Suprapubic skin (tissue), 4 donors: Measurements from ENCODE around the gene FAM78B. TPM values are rescaled to one million over a fixed set of nuclear protein-coding genes. Genes with fewer than 3 reads are reported as not detected.

Experiments used
- DNase-seq, 2 donors: peaks; one replicate each; pipeline ENCODE4 v3.0.0-alpha.2; 2019; ENCODE audit warnings: low spot score in 2 of 2
- H3K27ac ChIP-seq: fragments of 200-600 bp; sonication (generic); one replicate; pipeline ENCODE4 v1.5.1; 2019
- H3K27me3 ChIP-seq: fragments of 200-600 bp; sonication (generic); one replicate; pipeline ENCODE4 v1.5.1; 2019
- H3K36me3 ChIP-seq: fragments of 200-600 bp; sonication (generic); one replicate; pipeline ENCODE4 v1.5.1; 2019
- H3K4me1 ChIP-seq: fragments of 200-600 bp; sonication (generic); one replicate; pipeline ENCODE4 v1.5.1; 2019
- H3K4me3 ChIP-seq: fragments of 200-600 bp; sonication (generic); one replicate; pipeline ENCODE4 v1.5.1; 2019; ENCODE audit warnings: mild to moderate bottlenecking
- H3K9me3 ChIP-seq: fragments of 200-600 bp; sonication (generic); one replicate; pipeline ENCODE4 v1.5.1; 2019
- EP300 ChIP-seq: sonication (generic); formaldehyde crosslinking; IDR thresholded peaks from one replicate; pipeline ENCODE4 v1.6.1; 2017; ENCODE audit warnings: antibody characterized with exemption
- POLR2A ChIP-seq, 2 donors: fragments of 450-650 bp; IDR thresholded peaks; one replicate each; pipeline ENCODE4 v1.6.1; 2017; ENCODE audit warnings: antibody characterized with exemption in 2 of 2, mild to moderate bottlenecking in 2 of 2, moderate library complexity in 2 of 2
- POLR2AphosphoS5 ChIP-seq, 3 donors: sonication (generic); formaldehyde crosslinking; IDR thresholded peaks; one replicate each; pipeline ENCODE4 v1.6.1; 2017; ENCODE audit warnings: antibody characterized with exemption in 3 of 3
- WGBS: methylation state at CpG from one replicate; pipeline ENCODE4 v1.1.5; 2018; 5-methylcytosine and 5-hydroxymethylcytosine counted together
- total RNA-seq, 4 donors: library from RNA; depleted of rRNA; stranded (reverse); fragments of >200 nt; gene quantifications; one replicate each; pipeline ENCODE4 v1.1.0, GENCODE V29; 2016
- TF ChIP-seq, protein P1 (sequence below), 2 donors: fragments of 200-600 bp in 1 of 2; fragments of 450-650 bp in 1 of 2; sonication (generic) in 1 of 2; IDR thresholded peaks; one replicate each; pipeline ENCODE4 v1.5.1; 2016 to 2019; ENCODE audit warnings: antibody characterized with exemption in 2 of 2, mild to moderate bottlenecking in 1 of 2, moderate library complexity in 1 of 2

Gene FAM78B
- total RNA-seq, 4 donors from 2014 or later: 0.72 to 1.9 (median 1.3) TPM

DNA sequence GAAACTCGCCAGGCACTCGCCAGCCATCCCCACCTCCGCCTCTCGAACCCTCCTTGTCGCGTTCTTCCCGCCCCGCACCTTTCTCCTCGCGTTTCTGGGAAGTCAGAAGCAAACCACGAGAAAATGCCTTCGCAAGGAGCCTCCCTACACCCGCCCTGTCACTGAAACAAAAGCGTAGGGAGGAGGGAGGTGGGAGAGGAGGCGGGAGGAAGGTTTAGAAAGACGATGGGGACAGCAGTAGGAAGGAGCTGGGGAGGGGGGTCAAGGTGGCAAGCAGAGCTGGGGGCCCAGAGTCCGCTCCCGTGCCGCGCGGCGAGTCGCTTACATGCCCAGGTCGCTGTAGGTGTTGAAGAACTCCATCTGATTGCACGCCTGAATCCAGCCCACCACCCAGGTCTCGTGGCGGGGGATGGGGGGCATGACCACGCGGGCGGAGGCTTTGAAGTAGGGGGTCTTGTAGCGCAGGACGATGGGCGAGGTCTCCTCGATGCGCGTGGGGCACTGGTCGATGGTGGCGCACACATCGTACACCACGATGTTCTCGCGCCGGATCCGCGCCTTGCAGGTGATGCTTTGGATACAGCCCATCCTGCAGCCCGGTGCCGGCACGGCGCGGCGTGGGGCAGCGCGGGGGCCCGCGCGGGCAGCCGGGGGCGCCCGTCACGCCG lies 1.0 kb downstream of the FAM78B start:
- Histone ChIP-seq H3K4me1 (peaks cover 34% of the 10 kb centered on the region), H3K36me3 (no peaks in the 10 kb centered on the region), H3K9me3 (no peaks in the 10 kb centered on the region), H3K4me3 (peak overlapping the region; percentile 85), H3K27me3 (peaks cover 5% of the 10 kb centered on the region), H3K27ac (no peak overlapping the region)
- DNase-seq: no peak
- no peak for TF ChIP-seq EP300
- no peak for TF ChIP-seq POLR2AphosphoS5 (IDR thresholded peaks at IDR 0.05)
- no peak for TF ChIP-seq POLR2A (IDR thresholded peaks at IDR 0.05)
- TF ChIP-seq, protein P1, sequence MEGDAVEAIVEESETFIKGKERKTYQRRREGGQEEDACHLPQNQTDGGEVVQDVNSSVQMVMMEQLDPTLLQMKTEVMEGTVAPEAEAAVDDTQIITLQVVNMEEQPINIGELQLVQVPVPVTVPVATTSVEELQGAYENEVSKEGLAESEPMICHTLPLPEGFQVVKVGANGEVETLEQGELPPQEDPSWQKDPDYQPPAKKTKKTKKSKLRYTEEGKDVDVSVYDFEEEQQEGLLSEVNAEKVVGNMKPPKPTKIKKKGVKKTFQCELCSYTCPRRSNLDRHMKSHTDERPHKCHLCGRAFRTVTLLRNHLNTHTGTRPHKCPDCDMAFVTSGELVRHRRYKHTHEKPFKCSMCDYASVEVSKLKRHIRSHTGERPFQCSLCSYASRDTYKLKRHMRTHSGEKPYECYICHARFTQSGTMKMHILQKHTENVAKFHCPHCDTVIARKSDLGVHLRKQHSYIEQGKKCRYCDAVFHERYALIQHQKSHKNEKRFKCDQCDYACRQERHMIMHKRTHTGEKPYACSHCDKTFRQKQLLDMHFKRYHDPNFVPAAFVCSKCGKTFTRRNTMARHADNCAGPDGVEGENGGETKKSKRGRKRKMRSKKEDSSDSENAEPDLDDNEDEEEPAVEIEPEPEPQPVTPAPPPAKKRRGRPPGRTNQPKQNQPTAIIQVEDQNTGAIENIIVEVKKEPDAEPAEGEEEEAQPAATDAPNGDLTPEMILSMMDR (IDR thresholded peaks at IDR 0.05): no peak
- WGBS: under 1% methylated on average over 35 of the region's 61 CpGs

DNA sequence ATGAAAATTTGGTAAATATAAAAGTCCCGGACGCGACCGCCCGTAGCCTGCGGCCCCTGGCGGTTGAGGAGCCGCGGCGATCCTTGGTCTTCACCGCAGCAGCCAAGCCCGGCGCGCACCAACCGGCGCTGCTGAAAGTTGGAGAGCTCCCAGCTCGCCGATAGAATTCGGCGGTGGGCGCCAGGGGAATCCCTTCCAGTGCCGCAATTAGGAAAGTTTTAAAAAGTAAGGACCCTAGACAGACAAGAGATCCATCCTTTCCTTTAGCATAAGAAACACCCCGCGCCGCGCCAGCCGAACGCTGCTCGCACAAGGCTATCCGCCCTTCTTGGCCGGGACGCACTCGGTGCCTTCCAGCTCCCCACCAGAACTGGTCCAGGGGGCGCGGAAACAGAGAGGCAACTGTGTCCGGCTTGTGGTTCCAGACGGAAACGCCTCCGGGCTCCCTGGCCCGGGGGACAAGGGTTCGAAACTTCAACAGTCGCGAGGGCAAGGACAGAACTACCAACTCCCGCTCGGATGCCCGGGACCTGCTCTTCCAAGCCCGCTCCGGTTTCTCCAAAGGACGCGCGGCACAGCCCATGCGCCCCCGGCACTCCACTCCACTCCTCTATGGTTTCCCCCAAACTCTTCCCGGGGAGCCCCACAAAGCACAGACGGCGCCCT lies 1.7 kb downstream of the FAM78B start:
- peak in 1 of 2 donors; percentile 66 for DNase-seq
- under 1% methylated on average over 40 of the region's 56 CpGs for WGBS
- Histone ChIP-seq H3K4me1 (peaks cover 34% of the 10 kb centered on the region), H3K36me3 (no peaks in the 10 kb centered on the region), H3K27ac (no peak overlapping the region), H3K27me3 (peaks cover 5% of the 10 kb centered on the region), H3K4me3 (peak overlapping the region; percentile 85), H3K9me3 (no peaks in the 10 kb centered on the region)
- TF ChIP-seq POLR2AphosphoS5 (IDR thresholded peaks at IDR 0.05): no peak
- TF ChIP-seq EP300: no peak
- TF ChIP-seq POLR2A (IDR thresholded peaks at IDR 0.05): no peak
- TF ChIP-seq, protein P1 (IDR thresholded peaks at IDR 0.05): peak in 1 of 2 donors; percentile 48

DNA sequence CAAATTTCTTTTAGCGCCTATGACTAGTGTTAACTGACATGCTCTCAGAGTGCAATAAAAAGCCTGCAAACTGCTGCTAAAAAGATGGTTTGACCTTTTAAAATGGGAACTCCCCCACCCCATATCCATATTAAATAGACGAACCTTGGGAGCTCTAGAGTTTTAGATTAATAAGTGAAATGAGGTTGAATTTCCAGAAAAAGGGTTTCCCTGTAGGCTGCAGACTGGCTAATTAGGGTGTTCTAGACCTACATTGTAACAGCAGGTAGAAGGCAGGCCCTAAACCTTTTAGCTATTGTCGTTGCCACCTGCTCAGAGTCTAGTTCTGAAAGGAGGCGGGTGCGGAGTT lies 2.2 kb downstream of the FAM78B start:
- WGBS: 22% methylated on average over 5 of the region's 5 CpGs
- peak overlapping the region; percentile 85 for H3K4me3 ChIP-seq
- no peaks in the 10 kb centered on the region for H3K9me3 ChIP-seq
- peaks cover 34% of the 10 kb centered on the region for H3K4me1 ChIP-seq
- no peaks in the 10 kb centered on the region for H3K36me3 ChIP-seq
- no peak for DNase-seq
- H3K27ac ChIP-seq: no peak overlapping the region
- H3K27me3 ChIP-seq: peaks cover 5% of the 10 kb centered on the region
- TF ChIP-seq, protein P1 (IDR thresholded peaks at IDR 0.05): no peak
- TF ChIP-seq POLR2A (IDR thresholded peaks at IDR 0.05) (no peak), EP300 (no peak), POLR2AphosphoS5 (IDR thresholded peaks at IDR 0.05) (no peak)

DNA sequence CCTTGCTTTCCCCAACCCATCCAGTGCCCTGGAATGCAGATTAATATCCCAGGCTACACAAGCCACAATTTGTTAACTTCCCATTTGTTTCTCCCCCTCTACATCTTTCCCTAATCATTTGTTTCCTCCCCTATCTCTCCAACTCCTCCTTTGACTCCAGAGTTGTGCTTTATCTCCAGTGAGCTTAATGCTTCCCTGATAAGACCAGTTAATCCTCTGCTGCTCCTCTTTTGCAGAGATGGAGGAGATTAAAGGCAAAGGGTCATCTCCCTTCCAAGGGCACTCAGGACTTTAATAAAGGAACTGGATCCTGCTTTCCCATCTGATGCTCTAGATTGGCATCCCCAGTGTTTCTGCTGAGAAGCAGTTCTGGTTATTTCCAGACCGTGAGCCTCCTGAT lies 7.1 kb downstream of the FAM78B start:
- no peak for TF ChIP-seq POLR2A (IDR thresholded peaks at IDR 0.05)
- TF ChIP-seq, protein P1 (IDR thresholded peaks at IDR 0.05): no peak
- no peak for TF ChIP-seq EP300
- TF ChIP-seq POLR2AphosphoS5 (IDR thresholded peaks at IDR 0.05): no peak
- H3K4me1 ChIP-seq: peaks cover 4% of the 10 kb centered on the region
- 100% methylated on average over 1 of the region's 1 CpG for WGBS

DNA sequence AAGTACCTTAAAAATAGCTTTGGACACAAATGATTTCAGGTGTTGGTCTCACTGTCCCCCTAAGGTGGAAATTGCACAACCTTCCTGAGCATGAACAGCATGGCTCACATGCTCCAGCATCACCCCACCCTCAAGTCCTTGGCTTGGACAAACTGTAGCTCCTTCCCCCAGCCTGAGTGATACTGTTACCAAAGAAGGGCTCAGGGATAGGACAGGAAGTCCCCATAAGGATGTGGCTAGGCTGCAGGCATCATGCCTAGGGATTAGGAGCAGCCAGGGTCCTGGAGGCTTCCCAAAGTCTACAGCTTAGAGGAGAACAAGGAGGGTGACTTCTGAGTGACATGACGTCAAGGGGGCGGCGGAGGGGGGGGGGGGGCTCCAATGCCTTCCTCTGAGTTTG lies 10.1 kb downstream of the FAM78B start:
- WGBS: 72% methylated on average over 2 of the region's 3 CpGs
- H3K36me3 ChIP-seq: no peaks in the 10 kb centered on the region
- H3K4me3 ChIP-seq: no peak overlapping the region
- no peak overlapping the region for H3K27ac ChIP-seq
- no peak for TF ChIP-seq EP300
- TF ChIP-seq POLR2A (IDR thresholded peaks at IDR 0.05): no peak
- TF ChIP-seq, protein P1 (IDR thresholded peaks at IDR 0.05): no peak
- TF ChIP-seq POLR2AphosphoS5 (IDR thresholded peaks at IDR 0.05): no peak
- H3K9me3 ChIP-seq: no peaks in the 10 kb centered on the region
- no peaks in the 10 kb centered on the region for H3K4me1 ChIP-seq
- H3K27me3 ChIP-seq: no peaks in the 10 kb centered on the region
- DNase-seq: peak in 1 of 2 donors; percentile 34

More for the DNA sequence above, 7.1 kb downstream of the FAM78B start:
- H3K36me3 ChIP-seq: no peaks in the 10 kb centered on the region
- no peak for DNase-seq
- H3K27me3 ChIP-seq: no peaks in the 10 kb centered on the region
- no peak overlapping the region for H3K27ac ChIP-seq
- H3K4me3 ChIP-seq: no peak overlapping the region
- H3K9me3 ChIP-seq: no peaks in the 10 kb centered on the region
